Stimulated activated CD4-positive, alpha-beta T cell treated with anti-CD3 and anti-CD28 coated beads, Interleukin-2, amount 100 ng/mL, for 48 hours (primary cell): ENCODE data around the gene PCOLCE2.
"Not testable (repeated sequence)": the region's sequence is repeated elsewhere in the genome, so short reads cannot be mapped to it uniquely, and the experiment has no call there.

Source experiments
- DNase-seq, 2 donors: peaks; one replicate each; pipeline ENCODE4 v3.0.0-alpha.2; 2020

PCOLCE2 gene

GRCh38 chr3:142898346-142899213, 9.7 kb upstream of the PCOLCE2 start:
- no peak for DNase-seq

GRCh38 chr3:142897807-142898206, 8.9 kb upstream of the PCOLCE2 start:
- DNase-seq: no peak

GRCh38 chr3:142896996-142897395, 8.1 kb upstream of the PCOLCE2 start:
- no peak for DNase-seq

- DNase-seq: no peak
Observed at GRCh38 chr3:142896201-142896755, 7.4 kb upstream of the PCOLCE2 start.

- no peak for DNase-seq
Observed at GRCh38 chr3:142894493-142894892, 5.6 kb upstream of the PCOLCE2 start.

GRCh38 chr3:142892714-142893113, 3.8 kb upstream of the PCOLCE2 start:
- DNase-seq: no peak

- DNase-seq: no peak
Observed at GRCh38 chr3:142890592-142890991, 1.7 kb upstream of the PCOLCE2 start.

- DNase-seq: no peak
Observed at GRCh38 chr3:142889212-142890014, 530 bp upstream of the PCOLCE2 start.

- no peak for DNase-seq
Observed at GRCh38 chr3:142888099-142888480, 793 bp downstream of the PCOLCE2 start.

GRCh38 chr3:142886940-142887339, 1.9 kb downstream of the PCOLCE2 start:
- DNase-seq: no peak

- DNase-seq: no peak
Observed at GRCh38 chr3:142886021-142886420, 2.9 kb downstream of the PCOLCE2 start.

GRCh38 chr3:142884531-142884930, 4.4 kb downstream of the PCOLCE2 start:
- DNase-seq: no peak

GRCh38 chr3:142883534-142883933, 5.3 kb downstream of the PCOLCE2 start:
- not testable (repeated sequence) for DNase-seq

GRCh38 chr3:142881445-142882224, 7.2 kb downstream of the PCOLCE2 start:
- DNase-seq: no peak

GRCh38 chr3:142878649-142879300, 10.1 kb downstream of the PCOLCE2 start:
- DNase-seq: no peak

GRCh38 chr3:142876417-142876816, 12.5 kb downstream of the PCOLCE2 start:
- no peak for DNase-seq

- DNase-seq: no peak
Observed at GRCh38 chr3:142875583-142876207, 13.2 kb downstream of the PCOLCE2 start.

- DNase-seq: no peak
Observed at GRCh38 chr3:142875099-142875498, 13.8 kb downstream of the PCOLCE2 start.

GRCh38 chr3:142868382-142868781, 20.5 kb downstream of the PCOLCE2 start:
- DNase-seq: not testable (repeated sequence)

GRCh38 chr3:142866841-142867631, 21.8 kb downstream of the PCOLCE2 start:
- no peak for DNase-seq
